ENCODE results near the gene GPAT3.

- TF ChIP-seq, protein P1, sequence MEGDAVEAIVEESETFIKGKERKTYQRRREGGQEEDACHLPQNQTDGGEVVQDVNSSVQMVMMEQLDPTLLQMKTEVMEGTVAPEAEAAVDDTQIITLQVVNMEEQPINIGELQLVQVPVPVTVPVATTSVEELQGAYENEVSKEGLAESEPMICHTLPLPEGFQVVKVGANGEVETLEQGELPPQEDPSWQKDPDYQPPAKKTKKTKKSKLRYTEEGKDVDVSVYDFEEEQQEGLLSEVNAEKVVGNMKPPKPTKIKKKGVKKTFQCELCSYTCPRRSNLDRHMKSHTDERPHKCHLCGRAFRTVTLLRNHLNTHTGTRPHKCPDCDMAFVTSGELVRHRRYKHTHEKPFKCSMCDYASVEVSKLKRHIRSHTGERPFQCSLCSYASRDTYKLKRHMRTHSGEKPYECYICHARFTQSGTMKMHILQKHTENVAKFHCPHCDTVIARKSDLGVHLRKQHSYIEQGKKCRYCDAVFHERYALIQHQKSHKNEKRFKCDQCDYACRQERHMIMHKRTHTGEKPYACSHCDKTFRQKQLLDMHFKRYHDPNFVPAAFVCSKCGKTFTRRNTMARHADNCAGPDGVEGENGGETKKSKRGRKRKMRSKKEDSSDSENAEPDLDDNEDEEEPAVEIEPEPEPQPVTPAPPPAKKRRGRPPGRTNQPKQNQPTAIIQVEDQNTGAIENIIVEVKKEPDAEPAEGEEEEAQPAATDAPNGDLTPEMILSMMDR (IDR thresholded peaks at IDR 0.05) = no peak
- TF ChIP-seq POLR2A (IDR thresholded peaks at IDR 0.05) (no peak), EP300 (IDR thresholded peaks at IDR 0.05) (no peak)
Observed at GRCh38 chr4:83603129-83603528, 67.2 kb downstream of the GPAT3 start.
